Muscle of leg (tissue), 11 donors: ENCODE measurements around the gene BCAT1. TPM values are rescaled to one million over a fixed set of nuclear protein-coding genes. Genes with fewer than 3 reads are reported as not detected.

Experiments
- DNase-seq: peaks from one replicate; pipeline ENCODE4 v3.0.0; 2013
- H3K27ac ChIP-seq: one replicate; pipeline ENCODE4 v1.5.1; 2013; ENCODE audit warnings: mild to moderate bottlenecking, low read length, control low read depth
- H3K27me3 ChIP-seq: one replicate; pipeline ENCODE4 v1.6.1; 2013; ENCODE audit warnings: low read length; ENCODE audit not compliant: control insufficient read depth, insufficient read depth
- H3K36me3 ChIP-seq: one replicate; pipeline ENCODE4 v1.6.1; 2013; ENCODE audit warnings: low read length; ENCODE audit not compliant: control insufficient read depth, insufficient read depth
- H3K4me1 ChIP-seq: one replicate; pipeline ENCODE4 v1.6.1; 2013; ENCODE audit warnings: low read length; ENCODE audit not compliant: control insufficient read depth, insufficient read depth
- H3K4me3 ChIP-seq: one replicate; pipeline ENCODE4 v1.5.1; 2013; ENCODE audit warnings: low read length, control low read depth
- H3K9me3 ChIP-seq: replicated peaks from 2 replicates; pipeline ENCODE4 v1.6.1; 2013; ENCODE audit warnings: low read depth, low read length; ENCODE audit not compliant: control insufficient read depth
- WGBS: methylation state at CpG from one replicate; pipeline ENCODE4 v1.1.5; 2013; ENCODE audit warnings: missing lambda C conversion rate; ENCODE audit not compliant: insufficient coverage; 5-methylcytosine and 5-hydroxymethylcytosine counted together
- polyA plus RNA-seq, 8 donors: library from polyadenylated mRNA; unstranded; fragments of 120-200 nt; gene quantifications; one replicate each; pipeline versions ENCODE4 v1.2.1 to v1.2.3, GENCODE V29; 2013; ENCODE audit warnings: inconsistent platforms in 1 of 8, low replicate concordance in 1 of 8; ENCODE audit not compliant: insufficient read length in 8 of 8, insufficient read depth in 1 of 8
- total RNA-seq: library from RNA; stranded (reverse); fragments of 120-200 nt; gene quantifications from one replicate; pipeline ENCODE4 v1.2.4, GENCODE V29; 2013

The BCAT1 gene
- total and polyA plus RNA-seq, 9 donors, result 25.4 to 69.5 (median 58.1) TPM

DNA sequence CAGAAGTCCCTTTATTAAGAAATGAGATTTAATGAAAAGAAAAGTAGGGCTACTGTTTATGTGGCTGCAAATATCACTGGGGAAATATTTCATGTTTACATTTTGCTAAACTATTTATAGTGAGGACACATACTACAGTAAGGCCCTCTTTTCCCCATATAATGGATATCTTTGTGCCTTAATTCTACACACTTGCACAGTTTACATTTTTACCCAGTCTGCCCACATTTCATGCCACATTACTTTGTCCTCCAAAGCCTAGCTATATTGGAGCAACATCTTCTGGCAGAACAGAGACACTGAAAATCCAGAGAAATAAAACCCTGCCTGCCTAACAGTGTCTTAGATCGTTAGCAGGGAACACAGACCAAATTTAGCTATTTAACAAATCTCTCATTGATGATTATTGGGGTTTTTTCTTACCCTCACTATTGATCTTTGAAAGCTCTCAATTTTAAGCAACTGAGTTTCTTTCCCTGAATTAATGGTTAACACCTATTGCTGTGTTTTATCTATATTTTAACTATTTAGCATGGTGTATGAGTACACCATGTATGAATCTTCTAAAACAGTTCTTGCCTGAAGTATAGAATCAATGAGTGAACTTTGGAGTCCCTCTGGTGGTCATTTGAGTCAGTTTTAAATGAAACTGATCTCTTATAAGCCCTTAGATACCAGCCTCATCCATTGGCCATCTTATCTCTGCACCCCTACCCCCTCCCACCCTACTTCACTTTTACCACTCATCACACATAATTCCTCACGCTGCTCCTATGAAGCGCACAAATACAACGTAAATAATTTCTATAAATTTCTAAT is 170.2 kb downstream of the BCAT1 start:
- DNase-seq, result peak; percentile 57
- Histone ChIP-seq H3K9me3 (no peaks in the 10 kb centered on the region), H3K4me1 (no peaks in the 10 kb centered on the region), H3K27ac (no peak overlapping the region), H3K4me3 (no peak overlapping the region), H3K27me3 (no peaks in the 10 kb centered on the region), H3K36me3 (no peaks in the 10 kb centered on the region)
- whole genome bisulfite sequencing, result no CpG with 5 or more reads among the region's 4 CpGs

DNA sequence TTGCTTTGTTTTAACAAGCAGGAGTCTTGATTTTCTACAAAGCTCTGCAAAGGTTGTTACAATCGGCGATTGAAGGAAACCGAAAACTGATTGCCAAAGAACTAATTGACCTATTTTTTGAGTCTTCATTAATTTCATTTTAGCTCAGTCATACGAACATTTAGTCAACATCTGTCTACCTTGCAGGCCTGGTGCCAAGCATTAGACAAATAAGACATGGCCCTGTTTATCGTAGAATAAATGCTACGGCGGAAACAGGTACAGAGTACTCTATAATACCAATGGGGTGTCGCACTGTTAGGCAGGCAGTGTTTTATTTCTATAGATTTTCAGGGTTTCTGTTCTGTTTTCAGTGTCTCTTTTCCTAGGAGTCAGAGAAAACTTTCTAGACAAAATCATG is 171.5 kb downstream of the BCAT1 start:
- Histone ChIP-seq H3K27ac (no peak overlapping the region), H3K27me3 (no peaks in the 10 kb centered on the region), H3K4me1 (no peaks in the 10 kb centered on the region), H3K36me3 (no peaks in the 10 kb centered on the region), H3K9me3 (no peaks in the 10 kb centered on the region), H3K4me3 (no peak overlapping the region)
- peak; percentile 22 for DNase-seq
- WGBS, result 51% methylated on average over 4 of the region's 8 CpGs

DNA sequence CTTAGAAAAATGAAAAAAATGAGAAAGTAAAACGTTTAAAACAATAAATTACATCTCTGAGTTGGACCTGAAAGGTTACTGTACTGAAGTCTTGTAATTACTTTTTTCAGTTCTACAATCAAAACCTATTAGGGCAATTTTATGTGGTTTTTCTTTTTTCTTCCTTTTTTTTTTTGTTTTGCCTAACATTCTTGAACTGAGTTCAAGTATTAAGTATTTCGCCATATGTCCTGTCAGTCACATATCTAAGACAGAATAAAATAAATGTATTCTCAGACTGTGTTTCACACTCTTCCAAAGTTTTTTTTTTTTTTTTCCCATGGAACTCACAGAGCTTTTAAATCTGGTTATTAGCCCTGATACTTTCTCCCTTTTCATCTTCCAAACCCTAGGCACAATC is 172.0 kb downstream of the BCAT1 start:
- Histone ChIP-seq H3K36me3 (no peaks in the 10 kb centered on the region), H3K4me1 (no peaks in the 10 kb centered on the region), H3K4me3 (no peak overlapping the region), H3K9me3 (no peaks in the 10 kb centered on the region), H3K27me3 (no peaks in the 10 kb centered on the region), H3K27ac (no peak overlapping the region)
- WGBS, result no CpG with 5 or more reads among the region's 2 CpGs
- DNase-seq, result peak; percentile 55

DNA sequence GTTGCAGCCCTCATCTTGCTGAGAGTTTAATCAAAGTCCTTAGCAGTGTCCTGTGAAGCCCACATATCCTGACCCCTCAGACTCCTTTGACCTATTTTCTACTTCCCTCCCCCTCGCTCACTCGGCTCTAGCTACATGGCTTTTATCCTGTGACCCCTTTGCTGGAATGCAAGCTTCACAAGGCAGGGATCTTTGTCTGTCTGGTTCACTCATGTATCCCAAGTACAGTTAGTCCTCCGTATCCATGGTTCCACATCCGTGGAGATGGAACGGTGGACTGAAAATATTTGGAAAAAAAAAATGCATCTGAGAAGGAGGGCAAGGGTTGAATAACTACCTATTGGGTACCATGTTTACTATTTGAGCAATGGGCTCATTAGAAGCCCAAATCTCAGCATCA is 173.8 kb downstream of the BCAT1 start:
- H3K27me3 ChIP-seq, result no peaks in the 10 kb centered on the region
- no peaks in the 10 kb centered on the region for H3K36me3 ChIP-seq
- WGBS, result 77% methylated on average over 2 of the region's 5 CpGs
- H3K4me3 ChIP-seq, result no peak overlapping the region
- no peaks in the 10 kb centered on the region for H3K4me1 ChIP-seq
- no peaks in the 10 kb centered on the region for H3K9me3 ChIP-seq
- DNase-seq, result no peak
- H3K27ac ChIP-seq, result no peak overlapping the region

DNA sequence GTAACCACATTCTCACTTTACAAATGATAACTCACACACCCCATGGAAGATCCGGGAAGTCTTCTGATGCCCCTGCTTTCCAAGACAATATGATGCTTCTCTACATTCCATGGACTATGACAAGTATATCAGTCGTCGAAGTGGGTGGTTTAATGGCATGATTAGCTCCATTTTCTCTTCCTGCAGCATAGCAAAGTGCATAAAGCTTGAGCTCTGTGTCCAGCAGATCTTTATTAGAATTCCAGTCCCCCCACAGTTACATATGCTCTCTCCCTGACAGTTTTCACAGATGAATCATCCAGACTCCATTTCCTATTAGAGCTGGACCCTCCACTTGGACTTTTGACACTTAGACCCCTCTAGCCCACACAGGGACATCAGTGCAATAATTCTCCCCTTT is 174.9 kb downstream of the BCAT1 start:
- no peaks in the 10 kb centered on the region for H3K36me3 ChIP-seq
- DNase-seq, result no peak
- no peaks in the 10 kb centered on the region for H3K9me3 ChIP-seq
- no CpG with 5 or more reads among the region's 3 CpGs for WGBS
- H3K27ac ChIP-seq, result no peak overlapping the region
- no peaks in the 10 kb centered on the region for H3K27me3 ChIP-seq
- no peaks in the 10 kb centered on the region for H3K4me1 ChIP-seq
- H3K4me3 ChIP-seq, result no peak overlapping the region

DNA sequence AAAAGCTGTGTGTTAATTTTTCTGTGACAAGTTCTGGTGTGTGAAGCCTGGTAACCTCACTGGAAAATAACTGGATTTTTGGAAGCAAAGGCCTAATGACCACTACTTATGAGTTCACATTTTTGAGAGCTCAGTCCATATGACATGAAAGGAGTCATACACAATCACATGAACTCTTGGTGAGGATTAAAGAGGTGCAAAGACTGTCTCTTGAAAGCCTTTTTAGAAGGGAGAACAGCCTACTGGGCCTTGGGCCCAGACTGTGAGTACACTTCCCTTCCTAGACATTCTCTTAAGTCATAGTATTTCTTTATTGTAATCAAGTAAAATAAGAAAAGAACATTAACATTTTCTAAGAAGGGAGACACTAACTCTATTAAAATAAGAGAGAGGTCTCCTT is 176.1 kb downstream of the BCAT1 start:
- DNase-seq, result no peak

DNA sequence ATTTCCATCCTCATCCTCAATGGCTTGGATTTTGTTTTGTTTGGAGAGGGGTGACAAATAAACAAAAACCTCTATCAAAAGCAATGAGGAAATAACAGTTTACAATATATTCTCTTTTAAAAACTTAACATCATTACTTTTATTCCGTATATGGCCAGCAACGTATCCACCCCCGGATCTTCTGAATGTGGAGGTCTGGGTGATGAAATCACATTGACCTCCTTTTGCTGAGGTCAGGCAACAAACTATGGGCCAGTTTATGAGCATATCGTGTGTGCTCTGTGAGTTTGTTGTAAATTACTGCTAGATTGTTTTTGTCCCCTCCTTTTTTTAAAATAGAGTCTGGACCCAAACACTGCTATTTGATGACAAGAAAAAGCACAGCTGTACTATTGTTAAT is 178.1 kb downstream of the BCAT1 start:
- Histone ChIP-seq H3K27me3 (no peaks in the 10 kb centered on the region), H3K36me3 (no peaks in the 10 kb centered on the region), H3K27ac (no peak overlapping the region), H3K9me3 (peaks cover 8% of the 10 kb centered on the region), H3K4me1 (no peaks in the 10 kb centered on the region), H3K4me3 (no peak overlapping the region)
- no CpG with 5 or more reads among the region's 4 CpGs for WGBS
- DNase-seq, result no peak

More for the DNA sequence above, 176.1 kb downstream of the BCAT1 start:
- Histone ChIP-seq H3K27me3 (no peaks in the 10 kb centered on the region), H3K9me3 (peaks cover 3% of the 10 kb centered on the region), H3K36me3 (no peaks in the 10 kb centered on the region), H3K4me1 (no peaks in the 10 kb centered on the region), H3K27ac (no peak overlapping the region), H3K4me3 (no peak overlapping the region)

DNA sequence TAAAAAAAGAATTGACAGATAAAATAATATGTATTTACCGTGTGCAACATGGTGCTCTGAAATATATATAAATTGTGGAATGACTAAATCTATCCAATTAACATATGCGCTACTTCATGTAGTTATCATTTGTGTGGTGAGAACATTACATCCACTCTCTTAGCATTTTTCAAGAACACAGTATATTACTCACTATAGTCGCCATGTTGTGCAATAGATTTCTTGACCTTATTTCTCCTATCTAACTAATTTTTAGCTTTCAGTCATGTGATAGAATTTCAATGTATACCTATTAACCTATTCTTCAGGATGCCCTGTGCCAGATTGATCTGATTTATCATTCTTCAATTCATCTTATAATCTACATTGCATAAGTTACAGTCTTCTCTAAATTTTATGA is 178.6 kb downstream of the BCAT1 start:
- H3K9me3 ChIP-seq, result peaks cover 8% of the 10 kb centered on the region
- no peaks in the 10 kb centered on the region for H3K27me3 ChIP-seq
- WGBS, result no CpG with 5 or more reads among the region's 3 CpGs
- DNase-seq, result no peak
- no peaks in the 10 kb centered on the region for H3K4me1 ChIP-seq
- no peaks in the 10 kb centered on the region for H3K36me3 ChIP-seq
- no peak overlapping the region for H3K27ac ChIP-seq
- no peak overlapping the region for H3K4me3 ChIP-seq

DNA sequence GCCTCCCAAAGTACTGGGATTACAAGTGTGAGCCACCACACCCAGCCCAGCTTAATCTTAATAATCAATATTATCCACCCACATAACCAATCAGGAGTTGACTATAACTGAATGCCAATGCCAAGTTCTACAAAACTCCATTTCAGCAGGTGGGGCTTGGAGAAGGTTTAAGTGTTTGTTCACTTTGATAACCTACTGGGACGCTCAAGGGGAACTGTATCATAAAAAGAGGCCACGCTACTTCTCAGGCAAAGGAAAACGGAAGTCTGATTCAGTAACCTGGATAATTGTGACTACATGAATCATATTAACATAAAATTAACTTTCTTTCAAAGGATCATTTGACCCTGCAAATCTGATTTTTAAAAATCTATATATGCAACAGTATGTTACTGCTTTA is 179.2 kb downstream of the BCAT1 start:
- Histone ChIP-seq H3K4me1 (no peaks in the 10 kb centered on the region), H3K27ac (no peak overlapping the region), H3K9me3 (peaks cover 8% of the 10 kb centered on the region), H3K36me3 (no peaks in the 10 kb centered on the region), H3K27me3 (no peaks in the 10 kb centered on the region), H3K4me3 (no peak overlapping the region)
- no CpG with 5 or more reads among the region's 3 CpGs for WGBS
- DNase-seq, result no peak

DNA sequence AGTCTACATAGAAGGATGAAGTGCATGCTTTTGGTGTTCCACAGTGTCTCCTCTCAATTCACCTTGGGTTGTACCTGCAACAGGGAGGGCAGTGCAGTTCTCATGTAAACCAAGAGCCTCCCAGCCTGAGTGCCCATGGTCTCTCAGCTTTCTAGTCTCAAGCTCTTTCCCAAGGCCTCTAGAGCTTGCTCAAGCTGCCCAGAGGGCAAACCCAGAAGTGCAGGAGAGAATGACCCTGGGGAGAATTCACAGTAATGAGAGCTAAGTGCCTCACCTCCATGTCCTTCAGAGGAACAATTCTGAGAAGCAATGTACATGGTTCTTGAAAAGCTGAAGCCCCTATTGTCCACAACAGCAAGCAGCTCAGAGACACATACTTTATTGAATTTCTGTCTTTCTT is 180.5 kb downstream of the BCAT1 start:
- Histone ChIP-seq H3K27me3 (no peaks in the 10 kb centered on the region), H3K27ac (no peak overlapping the region)
- no peak for DNase-seq

DNA sequence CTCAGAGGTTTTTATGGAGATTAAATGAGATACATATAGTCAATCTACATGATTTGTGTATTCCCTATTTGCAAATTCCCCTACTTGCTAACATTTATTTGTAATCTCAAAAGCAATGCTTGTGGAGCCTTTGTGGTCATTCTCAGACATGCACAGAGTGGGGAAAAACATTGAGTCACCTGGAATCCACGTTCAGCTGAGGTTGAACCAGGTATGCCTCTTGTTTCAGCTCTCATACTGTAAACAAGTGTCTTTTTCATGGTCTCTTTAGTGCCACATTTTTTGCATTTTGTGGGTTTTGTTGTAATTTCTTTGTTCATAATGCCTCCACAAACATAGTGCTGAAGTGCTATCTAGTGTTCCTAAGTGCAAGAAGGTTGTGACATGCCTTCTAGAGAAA is 181.9 kb downstream of the BCAT1 start:
- no CpG with 5 or more reads among the region's 1 CpG for WGBS
- no peak overlapping the region for H3K27ac ChIP-seq
- no peaks in the 10 kb centered on the region for H3K4me1 ChIP-seq

More for the DNA sequence above, 180.5 kb downstream of the BCAT1 start:
- Histone ChIP-seq H3K4me1 (no peaks in the 10 kb centered on the region), H3K9me3 (peaks cover 8% of the 10 kb centered on the region), H3K36me3 (no peaks in the 10 kb centered on the region), H3K4me3 (no peak overlapping the region)

More for the DNA sequence above, 181.9 kb downstream of the BCAT1 start:
- Histone ChIP-seq H3K36me3 (no peaks in the 10 kb centered on the region), H3K4me3 (no peak overlapping the region), H3K27me3 (no peaks in the 10 kb centered on the region), H3K9me3 (peaks cover 8% of the 10 kb centered on the region)
- no peak for DNase-seq
